ENCODE results near the gene BCAS4.

BCAS4 gene

DNA sequence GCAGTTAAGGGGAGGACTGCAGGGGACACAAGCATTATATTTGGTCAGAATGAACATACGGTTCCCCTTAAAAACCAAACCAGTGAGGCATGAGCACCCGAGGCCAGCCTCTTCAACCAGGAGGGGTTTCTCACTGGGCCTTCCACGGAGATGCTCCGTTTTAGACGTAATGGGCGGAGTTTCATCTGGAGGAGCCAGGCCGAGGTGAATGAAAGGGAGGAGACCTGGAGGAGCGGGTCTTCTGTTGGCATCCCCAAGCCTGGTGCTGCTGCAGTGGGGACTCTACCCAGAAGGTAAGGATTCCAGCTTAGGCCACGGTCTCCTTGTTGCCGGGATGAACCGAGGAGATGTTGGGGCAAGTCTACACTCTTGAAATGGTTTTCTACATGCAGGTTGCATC lies 89.0 kb downstream of the BCAS4 start:
- H3K27ac ChIP-seq (ENCODE audit: extremely low read depth, low read depth, low read length) = no peak overlapping the region
- TF ChIP-seq YY1 (tag by site-specific recombination; IDR thresholded peaks at IDR 0.05) (no peak), ZNF449 (tag by site-specific recombination; IDR thresholded peaks at IDR 0.05) (no peak), BCL11B (tag by site-specific recombination; IDR thresholded peaks at IDR 0.05; ENCODE audit: low read depth) (no peak), ZNF239 (tag by site-specific recombination; IDR thresholded peaks at IDR 0.05) (no peak), ZNF488 (tag by site-specific recombination; IDR thresholded peaks at IDR 0.05) (no peak), ZNF830 (tag by site-specific recombination; IDR thresholded peaks at IDR 0.05; ENCODE audit: low read depth) (no peak), ZNF19 (tag by site-specific recombination; IDR thresholded peaks at IDR 0.05; ENCODE audit: low read depth) (no peak), ZBTB48 (tag by site-specific recombination; IDR thresholded peaks at IDR 0.05) (no peak), ZNF211 (tag by site-specific recombination; IDR thresholded peaks at IDR 0.05; ENCODE audit: low read depth) (no peak), GLI2 (tag by site-specific recombination; IDR thresholded peaks at IDR 0.05; ENCODE audit: borderline replicate concordance, low read depth) (no peak), ZNF580 (tag by site-specific recombination; IDR thresholded peaks at IDR 0.05) (no peak), GLI4 (tag by site-specific recombination; IDR thresholded peaks at IDR 0.05) (no peak), ZNF140 (tag by site-specific recombination; IDR thresholded peaks at IDR 0.05) (no peak), ZNF626 (tag by site-specific recombination; IDR thresholded peaks at IDR 0.05) (no peak)
- no peak overlapping the region for H3K4me3 ChIP-seq (ENCODE audit: low read depth, low read length)
- H3K36me3 ChIP-seq (ENCODE audit: control insufficient read depth in 2 of 2, insufficient read depth in 1 of 2, low read length in 2 of 2) = peaks cover 0 to 6% of the 10 kb centered on the region in 2 experiments; a peak in 1 of 3 replicates
- no peaks in the 10 kb centered on the region for H3K4me1 ChIP-seq (ENCODE audit: control insufficient read depth, insufficient read depth, low read length)
- ChIA-PET CTCF (no interaction called here), POLR2A (no interaction called here)
- no peaks in the 10 kb centered on the region for H3K9me3 ChIP-seq (ENCODE audit: control insufficient read depth, insufficient read depth, low read depth, low read length)

DNA sequence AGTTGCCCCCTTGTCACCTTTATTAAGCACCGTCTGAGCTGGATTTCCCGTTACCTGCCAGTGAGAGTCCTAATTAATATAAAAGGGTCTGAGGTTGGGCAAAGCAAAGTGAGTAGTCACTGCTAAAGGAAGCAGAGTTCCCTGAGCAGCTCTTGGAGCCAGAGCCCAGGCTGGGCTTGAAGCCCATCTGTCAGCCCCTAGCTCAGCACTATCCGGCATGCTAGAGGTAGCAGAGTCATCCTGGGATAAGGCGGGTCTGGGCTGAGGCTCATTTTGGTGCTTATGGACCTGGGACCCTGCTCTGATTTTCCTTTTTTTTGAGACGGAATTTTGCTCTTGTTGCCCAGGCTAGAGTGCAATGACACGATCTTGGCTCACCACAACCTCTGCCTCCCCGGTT lies 90.2 kb downstream of the BCAS4 start:
- TF ChIP-seq ZSCAN16 (tag by site-specific recombination; IDR thresholded peaks at IDR 0.05) = no peak
- Histone ChIP-seq H3K27ac (ENCODE audit: extremely low read depth, low read depth, low read length) (no peak overlapping the region), H3K4me1 (ENCODE audit: control insufficient read depth, insufficient read depth, low read length) (no peaks in the 10 kb centered on the region), H3K36me3 (ENCODE audit: control insufficient read depth in 2 of 2, insufficient read depth in 1 of 2, low read length in 2 of 2) (peaks cover 0 to 18% of the 10 kb centered on the region in 2 experiments; a peak in 1 of 3 replicates), H3K9me3 (ENCODE audit: control insufficient read depth, insufficient read depth, low read depth, low read length) (no peaks in the 10 kb centered on the region), H3K4me3 (ENCODE audit: low read depth, low read length) (no peak overlapping the region)
- POLR2A ChIA-PET = interaction anchor here (0.7 kb wide), 1 partner anchor 14 kb away, joined by 3 read pairs; no protein-coding TSS in a partner anchor
- CTCF ChIA-PET = interaction anchor here (1.0 kb wide), 1 partner anchor 91 kb away, joined by 3 read pairs; no protein-coding TSS in a partner anchor

DNA sequence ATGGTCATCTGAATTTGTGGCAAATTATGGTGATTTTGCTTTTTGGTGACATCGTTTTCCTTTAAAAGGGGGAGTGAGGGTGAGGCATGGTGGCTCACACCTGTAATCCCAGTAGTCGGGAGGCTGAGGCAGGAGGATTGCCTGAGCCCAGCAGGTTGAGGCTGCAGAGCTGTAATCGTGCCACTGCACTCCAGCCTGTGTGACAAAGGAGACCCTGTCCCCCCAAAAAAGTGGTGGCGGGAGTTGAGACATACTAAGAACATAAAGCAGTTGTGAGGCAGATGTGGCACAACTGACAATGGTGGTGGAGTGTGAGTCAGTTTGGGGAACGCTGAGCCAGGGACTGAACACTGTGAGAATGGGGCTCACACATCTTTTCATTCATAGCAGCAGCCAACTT lies 90.9 kb downstream of the BCAS4 start:
- Histone ChIP-seq H3K9me3 (ENCODE audit: control insufficient read depth, insufficient read depth, low read depth, low read length) (no peaks in the 10 kb centered on the region), H3K27ac (ENCODE audit: extremely low read depth, low read depth, low read length) (no peak overlapping the region), H3K4me3 (ENCODE audit: low read depth, low read length) (no peak overlapping the region), H3K36me3 (ENCODE audit: control insufficient read depth in 2 of 2, insufficient read depth in 1 of 2, low read length in 2 of 2) (peaks cover 0 to 25% of the 10 kb centered on the region in 2 experiments; a peak in 1 of 3 replicates), H3K4me1 (ENCODE audit: control insufficient read depth, insufficient read depth, low read length) (no peaks in the 10 kb centered on the region)
- POLR2A ChIA-PET = no interaction called here
- CTCF ChIA-PET = interaction anchor here (0.9 to 1.0 kb wide), 2 partner anchors 68 to 91 kb away, joined by 3 read pairs; no protein-coding TSS in a partner anchor
- TF ChIP-seq, protein P1, sequence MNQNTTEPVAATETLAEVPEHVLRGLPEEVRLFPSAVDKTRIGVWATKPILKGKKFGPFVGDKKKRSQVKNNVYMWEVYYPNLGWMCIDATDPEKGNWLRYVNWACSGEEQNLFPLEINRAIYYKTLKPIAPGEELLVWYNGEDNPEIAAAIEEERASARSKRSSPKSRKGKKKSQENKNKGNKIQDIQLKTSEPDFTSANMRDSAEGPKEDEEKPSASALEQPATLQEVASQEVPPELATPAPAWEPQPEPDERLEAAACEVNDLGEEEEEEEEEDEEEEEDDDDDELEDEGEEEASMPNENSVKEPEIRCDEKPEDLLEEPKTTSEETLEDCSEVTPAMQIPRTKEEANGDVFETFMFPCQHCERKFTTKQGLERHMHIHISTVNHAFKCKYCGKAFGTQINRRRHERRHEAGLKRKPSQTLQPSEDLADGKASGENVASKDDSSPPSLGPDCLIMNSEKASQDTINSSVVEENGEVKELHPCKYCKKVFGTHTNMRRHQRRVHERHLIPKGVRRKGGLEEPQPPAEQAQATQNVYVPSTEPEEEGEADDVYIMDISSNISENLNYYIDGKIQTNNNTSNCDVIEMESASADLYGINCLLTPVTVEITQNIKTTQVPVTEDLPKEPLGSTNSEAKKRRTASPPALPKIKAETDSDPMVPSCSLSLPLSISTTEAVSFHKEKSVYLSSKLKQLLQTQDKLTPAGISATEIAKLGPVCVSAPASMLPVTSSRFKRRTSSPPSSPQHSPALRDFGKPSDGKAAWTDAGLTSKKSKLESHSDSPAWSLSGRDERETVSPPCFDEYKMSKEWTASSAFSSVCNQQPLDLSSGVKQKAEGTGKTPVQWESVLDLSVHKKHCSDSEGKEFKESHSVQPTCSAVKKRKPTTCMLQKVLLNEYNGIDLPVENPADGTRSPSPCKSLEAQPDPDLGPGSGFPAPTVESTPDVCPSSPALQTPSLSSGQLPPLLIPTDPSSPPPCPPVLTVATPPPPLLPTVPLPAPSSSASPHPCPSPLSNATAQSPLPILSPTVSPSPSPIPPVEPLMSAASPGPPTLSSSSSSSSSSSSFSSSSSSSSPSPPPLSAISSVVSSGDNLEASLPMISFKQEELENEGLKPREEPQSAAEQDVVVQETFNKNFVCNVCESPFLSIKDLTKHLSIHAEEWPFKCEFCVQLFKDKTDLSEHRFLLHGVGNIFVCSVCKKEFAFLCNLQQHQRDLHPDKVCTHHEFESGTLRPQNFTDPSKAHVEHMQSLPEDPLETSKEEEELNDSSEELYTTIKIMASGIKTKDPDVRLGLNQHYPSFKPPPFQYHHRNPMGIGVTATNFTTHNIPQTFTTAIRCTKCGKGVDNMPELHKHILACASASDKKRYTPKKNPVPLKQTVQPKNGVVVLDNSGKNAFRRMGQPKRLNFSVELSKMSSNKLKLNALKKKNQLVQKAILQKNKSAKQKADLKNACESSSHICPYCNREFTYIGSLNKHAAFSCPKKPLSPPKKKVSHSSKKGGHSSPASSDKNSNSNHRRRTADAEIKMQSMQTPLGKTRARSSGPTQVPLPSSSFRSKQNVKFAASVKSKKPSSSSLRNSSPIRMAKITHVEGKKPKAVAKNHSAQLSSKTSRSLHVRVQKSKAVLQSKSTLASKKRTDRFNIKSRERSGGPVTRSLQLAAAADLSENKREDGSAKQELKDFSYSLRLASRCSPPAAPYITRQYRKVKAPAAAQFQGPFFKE (tag by site-specific recombination; IDR thresholded peaks at IDR 0.05; ENCODE audit: borderline replicate concordance) = no peak
- no peak for TF ChIP-seq KLF7 (tag by site-specific recombination; IDR thresholded peaks at IDR 0.05; ENCODE audit: borderline replicate concordance)
